Heart left ventricle (tissue), 13 donors: ENCODE results near the gene OPCML.

Source experiments
- CTCF ChIP-seq, 12 donors: fragments of 200-600 bp; sonication (generic) in 4 of 12; IDR thresholded peaks; one replicate each; pipeline versions ENCODE4 v1.5.0 to v1.8.0; 2018 to 2022; ENCODE audit warnings: antibody characterized with exemption in 12 of 12, mild to moderate bottlenecking in 5 of 12
- POLR2A ChIP-seq, 2 donors: fragments of 450-650 bp; IDR thresholded peaks; one replicate each; pipeline ENCODE4 v1.6.1; 2017; ENCODE audit warnings: antibody characterized with exemption in 2 of 2, mild to moderate bottlenecking in 2 of 2, moderate library complexity in 2 of 2
- donor health status: ischemic (EF 13 %, LVEDD 7.1; RV severe dilation, severe dysfunction).
- donor health status: DM: no; HTN: yes; CAD: no.
- donor health status: DM: no; HTN: no; CAD: no.
- donor health status: ischemic (EF 25% LVEDD 6.9; RV normal size, moderate dysfunction).
- donor health status: ischemic (EF 25% LVEDD 5.7; RV mildly dilated, moderate dysfunction).
- donor health status: ischemic (EF 35%, LVEDD 5.7; RV mildly dilated, moderate dysfunction).
- donor health status: nonischemic (EF 11% LVEDD 7.7; RV severe dilation, severe dysfunction).
- donor health status: DM: yes; HTN: yes; CAD: no.
- donor health status: PGD.
- donor health status: ischemic (EF 29% LVEDD 5.4; RV normal size, mild dysfunction).
- donor health status: nonischemic (EF 23%, LVEDD 6.1; RV moderate dilation, normal function).

- no peak for TF ChIP-seq CTCF (IDR thresholded peaks at IDR 0.05)
- no peak for TF ChIP-seq POLR2A (IDR thresholded peaks at IDR 0.05)
Measured at GRCh38 chr11:132999031-132999430, 533.3 kb downstream of the OPCML start.
